ENCODE measurements around the gene NPTX2.
"Not testable (repeated sequence)": the region's sequence is repeated elsewhere in the genome, so short reads cannot be mapped to it uniquely, and the experiment has no call there.

Gene NPTX2

DNA sequence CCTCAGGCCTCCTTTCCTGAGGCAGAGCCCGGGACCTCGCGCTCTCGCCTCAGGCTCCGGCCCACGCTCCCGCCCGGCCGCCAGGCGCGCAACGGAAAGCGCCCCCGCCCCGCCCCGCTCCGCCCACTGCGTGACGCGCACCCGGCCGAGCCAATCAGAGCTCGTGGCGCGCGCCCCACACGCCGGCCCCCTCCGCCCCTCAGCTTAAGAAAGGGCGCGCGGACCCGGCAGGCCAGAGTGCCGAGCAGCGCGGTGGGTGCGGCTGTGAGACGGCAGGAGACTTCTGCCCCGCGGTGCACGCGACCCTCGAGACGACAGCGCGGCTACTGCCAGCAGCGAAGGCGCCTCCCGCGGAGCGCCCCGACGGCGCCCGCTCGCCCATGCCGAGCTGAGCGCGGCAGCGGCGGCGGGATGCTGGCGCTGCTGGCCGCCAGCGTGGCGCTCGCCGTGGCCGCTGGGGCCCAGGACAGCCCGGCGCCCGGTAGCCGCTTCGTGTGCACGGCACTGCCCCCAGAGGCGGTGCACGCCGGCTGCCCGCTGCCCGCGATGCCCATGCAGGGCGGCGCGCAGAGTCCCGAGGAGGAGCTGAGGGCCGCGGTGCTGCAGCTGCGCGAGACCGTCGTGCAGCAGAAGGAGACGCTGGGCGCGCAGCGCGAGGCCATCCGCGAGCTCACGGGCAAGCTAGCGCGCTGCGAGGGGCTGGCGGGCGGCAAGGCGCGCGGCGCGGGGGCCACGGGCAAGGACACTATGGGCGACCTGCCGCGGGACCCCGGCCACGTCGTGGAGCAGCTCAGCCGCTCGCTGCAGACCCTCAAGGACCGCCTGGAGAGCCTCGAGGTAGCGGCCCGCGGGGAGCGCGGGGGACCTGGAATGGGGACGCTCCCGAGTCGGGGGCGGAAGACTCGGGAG is at the start of gene NPTX2:
Gene NPTX2, plus strand, starts transcription at position 235 of the 909 bp plus-strand sequence. Its CDS starts 177 bp downstream, at position 412.
- no peak for DNase-seq (ENCODE audit: low read depth)

DNA sequence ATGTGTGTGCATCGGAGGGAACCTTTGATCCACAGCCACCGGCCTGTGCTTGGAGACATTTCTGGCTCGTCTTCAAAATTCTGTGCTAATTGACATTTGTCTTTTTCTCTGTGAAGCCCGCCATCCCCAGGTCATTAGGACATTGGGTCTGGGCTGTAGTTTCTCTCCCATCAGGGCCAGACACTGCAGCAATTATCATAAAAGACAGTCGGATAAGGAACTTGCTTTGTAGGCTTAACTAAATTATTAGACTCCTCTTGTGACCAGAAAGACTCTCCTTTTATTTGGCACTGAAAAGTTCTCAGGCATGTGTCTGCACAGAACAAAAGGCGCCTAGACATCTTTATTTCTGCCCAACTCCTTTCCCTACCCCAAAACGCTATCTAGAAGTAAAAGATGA is 49.1 kb upstream of the NPTX2 start:
- DNase-seq (ENCODE audit: low read depth): no peak

GRCh38 chr7:98568891-98569290 is 48.2 kb upstream of the NPTX2 start:
- no peak for DNase-seq (ENCODE audit: low read depth)

GRCh38 chr7:98569691-98570337 is 47.3 kb upstream of the NPTX2 start:
- DNase-seq (ENCODE audit: low read depth): no peak

- no peak for DNase-seq (ENCODE audit: low read depth)
These were observed 46.1 kb upstream of the NPTX2 start for GRCh38 chr7:98571006-98571405.

- DNase-seq (ENCODE audit: low read depth): no peak
These were observed 45.1 kb upstream of the NPTX2 start for GRCh38 chr7:98571986-98572385.

DNA sequence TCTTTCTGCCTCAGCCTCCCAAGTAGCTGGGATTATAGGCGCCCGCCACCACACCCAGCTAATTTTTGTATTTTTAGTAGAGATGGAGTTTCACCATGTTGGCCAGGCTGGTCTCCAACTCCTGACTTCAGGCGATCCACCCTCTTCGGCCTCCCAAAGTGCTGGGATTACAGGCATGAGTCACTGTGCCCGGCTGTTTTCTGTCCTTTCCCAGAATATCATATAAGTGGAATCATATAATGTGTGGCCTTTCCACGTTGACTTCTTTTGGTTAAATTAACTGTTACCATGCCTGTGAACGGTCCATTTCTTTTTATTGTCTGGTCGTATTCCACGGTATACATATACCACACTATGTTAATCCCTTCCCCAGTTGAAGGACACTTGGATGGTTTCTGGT is 44.4 kb upstream of the NPTX2 start:
- not testable (repeated sequence) for DNase-seq (ENCODE audit: low read depth)

DNA sequence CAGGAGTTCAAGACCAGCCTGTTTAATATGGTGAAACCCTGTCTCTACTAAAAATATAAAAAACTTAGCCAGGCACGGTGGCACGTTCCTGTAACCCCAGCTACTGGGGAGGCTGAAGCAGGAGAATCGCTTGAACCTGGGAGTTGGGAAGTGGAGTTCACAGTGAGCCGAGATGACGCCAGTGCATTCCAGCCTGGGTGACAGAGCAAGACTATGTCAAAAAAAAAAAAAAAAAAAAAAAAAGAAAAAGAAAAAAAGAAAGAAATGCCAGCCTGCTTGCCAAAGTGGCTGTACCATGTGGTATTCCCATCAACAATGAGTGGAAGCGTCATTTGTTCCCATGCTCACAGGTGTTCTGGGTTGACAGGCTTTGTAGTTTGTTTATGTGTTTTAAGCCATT is 43.3 kb upstream of the NPTX2 start:
- no peak for DNase-seq (ENCODE audit: low read depth)

DNA sequence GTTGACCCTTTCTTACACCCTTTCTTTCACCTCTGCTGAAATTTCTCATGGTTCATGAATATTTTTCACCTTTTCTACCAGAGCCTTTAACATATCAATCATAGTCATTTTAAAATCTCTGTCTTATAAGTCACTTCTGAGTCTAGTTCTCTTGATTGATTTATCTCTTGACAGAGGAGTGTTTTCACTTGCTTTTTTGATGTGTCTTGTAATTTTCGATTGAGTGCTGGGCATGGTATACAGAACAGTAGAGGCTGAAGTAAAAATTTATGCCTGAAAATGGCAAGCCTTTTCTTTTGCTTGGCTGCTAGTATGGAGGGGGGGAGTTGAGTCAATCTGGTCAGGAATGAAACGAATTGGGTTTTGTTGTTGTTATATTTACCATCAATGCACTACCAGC is 41.2 kb upstream of the NPTX2 start:
- DNase-seq (ENCODE audit: low read depth): no peak

DNA sequence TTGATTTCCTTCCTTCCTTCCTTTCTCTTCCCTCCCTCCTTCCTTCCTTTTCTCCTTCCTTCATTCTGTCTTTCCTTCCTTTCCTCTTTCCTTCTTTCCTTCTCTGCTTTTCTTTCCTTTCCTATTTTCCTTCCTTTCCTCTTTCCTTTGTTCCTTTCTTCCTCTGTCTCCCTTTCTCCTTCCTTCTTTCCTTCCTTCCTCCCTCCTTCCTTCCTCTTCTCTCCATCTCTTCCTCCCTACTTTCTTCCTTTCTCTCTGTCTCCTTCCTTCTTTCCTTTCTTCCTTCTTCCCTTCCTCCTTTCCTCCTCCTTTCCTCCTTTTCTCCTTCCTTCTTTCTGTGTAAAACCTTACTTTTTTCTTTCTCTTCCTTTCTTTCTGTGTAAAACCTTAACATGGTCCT is 32.3 kb upstream of the NPTX2 start:
- DNase-seq (ENCODE audit: low read depth): no peak

- no peak for DNase-seq (ENCODE audit: low read depth)
These were observed 25.2 kb upstream of the NPTX2 start for GRCh38 chr7:98591926-98592325.

DNA sequence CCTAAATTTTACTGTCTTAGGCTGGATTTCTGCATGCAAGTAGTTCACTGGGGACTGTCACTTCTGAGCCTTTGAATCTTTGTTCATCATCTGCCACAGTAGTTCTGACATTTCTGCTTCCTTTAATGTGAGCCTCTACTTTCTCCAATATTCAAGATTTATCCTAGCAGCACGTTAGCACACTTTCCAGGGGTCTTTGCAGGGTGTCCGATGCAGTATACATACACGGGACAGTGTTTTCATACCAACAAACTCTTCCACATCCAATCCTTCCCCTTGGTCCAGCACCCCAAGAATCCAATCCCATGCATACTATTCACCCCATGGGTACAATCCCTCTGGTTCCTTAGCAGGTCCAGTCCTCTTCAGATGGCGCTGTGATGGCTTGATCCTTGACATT is 22.7 kb upstream of the NPTX2 start:
- no peak for DNase-seq (ENCODE audit: low read depth)

DNA sequence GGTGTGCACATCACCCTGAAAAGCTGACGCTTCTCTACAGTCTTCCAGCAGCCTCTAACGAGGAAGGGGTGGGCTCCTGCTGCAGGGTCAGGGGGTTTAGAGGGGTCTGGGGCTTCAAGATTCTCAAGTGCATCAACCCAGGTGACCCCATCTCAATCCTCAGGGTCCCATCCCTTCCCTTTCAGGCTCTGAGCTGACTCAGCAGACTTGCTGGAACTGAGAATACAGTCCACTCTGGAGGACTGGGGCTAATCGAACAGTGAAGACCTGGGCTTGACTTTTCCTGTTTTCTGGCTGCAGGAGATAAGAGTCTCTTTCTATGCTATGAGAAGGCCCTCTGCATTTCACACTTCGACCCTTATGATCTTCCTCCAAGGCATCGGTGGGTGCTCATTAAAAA is 22.3 kb upstream of the NPTX2 start:
- no peak for DNase-seq (ENCODE audit: low read depth)

DNA sequence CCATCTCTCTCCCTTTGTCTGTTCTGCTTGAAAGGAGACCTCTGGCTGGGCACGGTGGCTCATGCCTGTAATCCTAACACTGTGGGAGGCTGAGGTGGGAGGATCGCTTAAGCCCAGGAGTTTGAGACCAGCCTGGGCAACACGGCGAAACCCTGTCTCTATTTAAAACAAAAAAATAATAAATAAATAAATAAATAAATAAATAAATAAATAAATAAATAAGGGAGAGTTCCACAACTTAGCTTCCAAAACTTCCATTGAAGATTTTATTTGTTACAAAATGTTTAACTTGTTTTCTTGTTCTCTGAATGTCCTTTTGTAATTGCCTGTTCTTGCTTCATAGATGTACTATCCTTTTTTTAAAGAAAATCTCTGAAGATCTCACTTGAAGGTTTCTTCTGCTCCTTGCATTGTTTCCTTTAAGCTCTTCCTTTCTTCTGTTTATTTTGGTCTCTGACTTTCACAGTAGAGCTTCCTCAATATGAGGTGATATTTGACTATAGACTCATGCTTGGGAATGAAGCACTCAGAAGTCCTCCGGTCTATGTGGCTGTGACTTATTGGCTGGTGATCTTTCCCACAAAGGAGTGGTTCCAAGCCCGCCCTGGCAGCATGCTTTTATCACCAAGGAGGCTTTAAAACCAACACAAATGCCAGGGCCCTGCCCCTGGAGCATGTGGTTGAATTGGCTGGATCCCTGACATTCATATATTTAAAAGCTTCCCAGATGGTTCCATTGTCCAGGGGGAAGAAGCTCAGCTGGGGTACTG is 18.1 kb upstream of the NPTX2 start:
- no peak for DNase-seq (ENCODE audit: low read depth)

- no peak for DNase-seq (ENCODE audit: low read depth)
These were observed 17.2 kb upstream of the NPTX2 start for GRCh38 chr7:98599886-98600285.

- DNase-seq (ENCODE audit: low read depth): no peak
These were observed 14.2 kb upstream of the NPTX2 start for GRCh38 chr7:98602755-98603398.

DNA sequence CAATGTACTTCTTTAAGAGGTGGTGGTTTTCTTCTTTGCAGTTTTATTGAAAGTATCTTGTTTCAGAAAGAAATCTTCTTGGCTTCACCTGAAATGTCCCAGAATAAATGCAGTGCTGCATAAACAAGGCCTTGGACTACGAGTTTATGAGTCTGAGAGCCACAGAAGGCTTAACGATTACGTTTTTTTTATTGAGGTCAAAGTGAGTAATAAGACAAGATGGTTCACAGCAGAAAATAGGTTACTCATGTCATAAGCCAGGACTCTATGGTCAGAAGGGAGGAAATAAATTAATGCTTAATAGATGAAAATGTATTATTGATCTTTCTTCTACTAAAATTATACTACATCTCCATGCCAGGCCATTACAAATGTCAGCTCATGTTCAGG is 13.7 kb upstream of the NPTX2 start:
- no peak for DNase-seq (ENCODE audit: low read depth)

DNA sequence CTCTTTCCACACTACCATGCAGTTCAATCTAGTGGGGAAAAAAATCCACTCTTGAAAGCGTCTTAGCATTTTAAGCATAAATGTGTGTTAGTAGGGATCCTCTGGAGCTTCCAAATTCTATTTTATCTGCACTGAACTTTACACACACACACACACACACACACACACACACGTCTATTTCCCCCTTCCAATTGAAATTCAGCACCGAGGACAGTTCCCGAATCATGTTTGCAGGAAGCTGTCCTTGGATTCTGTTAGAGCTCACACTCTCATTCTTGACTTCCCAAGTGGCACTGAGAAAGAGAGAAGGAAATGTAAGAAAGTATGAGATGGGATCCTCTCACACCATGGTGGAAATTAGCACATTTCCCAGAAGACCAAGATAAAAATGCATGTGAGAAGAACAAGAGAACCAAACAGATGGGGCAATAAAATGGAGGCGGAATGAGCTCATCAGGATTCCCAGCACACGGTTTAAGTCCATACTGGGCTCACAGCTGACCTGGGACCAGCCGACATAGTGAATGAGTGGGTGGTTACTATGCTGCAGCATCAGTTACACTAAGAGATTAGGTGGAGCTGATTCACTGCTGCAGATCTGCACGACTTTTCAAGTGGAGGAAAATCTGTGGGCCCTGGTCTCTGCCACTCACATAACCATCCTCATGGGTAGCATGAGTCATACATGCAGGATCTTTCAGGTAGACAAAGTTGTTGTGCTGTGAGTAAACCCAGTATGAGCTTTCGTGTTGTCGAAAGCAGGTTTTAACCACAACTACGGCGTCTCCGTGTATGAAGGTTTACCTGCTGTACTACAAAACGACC is 3.3 kb upstream of the NPTX2 start:
- DNase-seq (ENCODE audit: low read depth): no peak

GRCh38 chr7:98616381-98617050 is 569 bp upstream of the NPTX2 start:
- no peak for DNase-seq (ENCODE audit: low read depth)

- no peak for DNase-seq (ENCODE audit: low read depth)
These were observed 904 bp downstream of the NPTX2 start for GRCh38 chr7:98617960-98618418.

DNA sequence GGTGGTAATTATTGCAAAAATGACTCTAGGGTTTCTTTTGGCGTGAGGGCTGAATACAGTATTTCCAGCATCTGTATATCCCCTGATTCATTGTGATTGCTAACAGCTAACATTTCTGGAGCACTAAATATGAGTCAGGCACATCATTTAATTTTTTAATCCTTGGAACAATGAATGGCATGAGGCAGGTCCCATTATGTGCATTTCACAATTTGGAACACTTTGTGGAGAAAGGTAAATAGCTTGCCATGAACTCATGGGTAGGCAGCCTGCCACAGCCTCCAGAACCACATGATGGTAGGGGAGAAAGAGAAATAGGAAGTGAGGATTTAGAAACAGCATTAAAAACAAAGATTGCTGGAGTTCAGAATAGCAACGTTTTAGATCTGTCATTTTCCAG is 1.7 kb downstream of the NPTX2 start:
- DNase-seq (ENCODE audit: low read depth): no peak
